ENCODE data around the gene KCNMA1. TPM values are rescaled to one million over a fixed set of nuclear protein-coding genes. Genes with fewer than 3 reads are reported as not detected.

Gene KCNMA1
- polyA plus RNA-seq, 4 donors, result 2.7 to 8.6 (median 7.7) TPM

DNA sequence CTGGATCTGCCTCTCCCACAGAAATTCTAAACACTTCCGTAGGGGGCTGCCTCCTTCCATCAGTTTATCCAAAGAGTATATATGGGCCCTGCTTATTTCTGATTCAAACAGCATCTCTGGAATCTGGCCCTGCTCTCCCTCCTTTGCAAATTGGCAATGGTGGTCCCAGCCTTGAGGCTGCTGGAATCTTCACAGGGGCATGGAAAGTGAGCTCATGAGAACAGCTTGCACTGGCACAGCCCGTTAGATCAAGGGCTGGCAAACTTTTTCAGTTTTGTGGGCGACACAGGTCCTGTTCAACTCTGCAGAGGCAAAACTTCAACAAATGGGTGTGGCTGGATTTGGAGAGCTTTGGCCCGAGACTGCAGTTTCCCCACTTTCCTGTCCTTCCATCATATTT is 526.9 kb downstream of the KCNMA1 start:
- no peak for DNase-seq
- no peak overlapping the region for H3K27ac ChIP-seq (ENCODE audit: low read depth in 1 of 3, low read length in 2 of 3)
- no peak overlapping the region for H3K4me3 ChIP-seq (ENCODE audit: low read depth in 1 of 3, low read length in 3 of 3)
- no peak for FAIRE-seq
- no peaks in the 10 kb centered on the region for H3K36me3 ChIP-seq (ENCODE audit: control insufficient read depth in 3 of 3, insufficient read depth in 2 of 3, low read depth in 1 of 3, low read length in 3 of 3)
- 67 to 78% (median 74%) methylated on average over 4 of the region's 4 CpGs for WGBS, 3 donors
- H3K27me3 ChIP-seq (ENCODE audit: control insufficient read depth in 3 of 3, insufficient read depth in 3 of 3, low read length in 3 of 3), result no peaks in the 10 kb centered on the region
- no peaks in the 10 kb centered on the region for H3K9me3 ChIP-seq (ENCODE audit: control insufficient read depth in 2 of 2, insufficient read depth in 1 of 2, low read depth in 1 of 2, low read length in 1 of 2)
- no peaks in the 10 kb centered on the region for H3K4me1 ChIP-seq (ENCODE audit: control insufficient read depth in 3 of 3, insufficient read depth in 2 of 3, low read depth in 1 of 3, low read length in 2 of 3)

DNA sequence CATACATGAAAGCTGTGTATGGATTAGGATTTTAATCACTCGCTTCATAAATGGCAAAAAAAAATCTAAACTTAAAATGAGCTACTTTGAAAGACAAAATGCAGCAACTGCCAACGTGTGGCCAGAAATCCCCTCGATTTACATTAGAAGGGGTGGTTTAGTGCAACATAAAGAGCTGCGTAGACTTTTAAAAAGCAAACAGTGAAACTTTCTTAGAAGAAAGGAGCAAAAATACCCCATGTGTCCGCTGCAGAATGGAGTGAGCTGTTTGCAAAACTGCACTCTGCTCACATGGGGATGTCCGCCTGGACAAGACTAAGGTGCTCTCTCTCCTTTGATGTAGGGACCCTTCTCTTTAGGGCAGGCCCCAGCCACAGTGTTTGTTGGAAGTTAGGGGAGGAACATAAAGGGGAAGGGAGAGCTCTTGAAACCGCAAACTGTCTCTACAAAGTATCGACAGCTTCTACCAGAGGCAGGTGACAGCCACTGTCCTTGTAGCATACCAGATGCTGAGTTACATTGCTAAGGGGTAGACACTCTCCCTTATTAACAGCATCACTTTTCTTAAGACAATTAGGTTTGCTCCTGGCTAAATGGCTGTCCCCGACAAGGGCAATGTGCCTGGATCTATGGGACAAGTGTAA is 528.1 kb downstream of the KCNMA1 start:
- Histone ChIP-seq H3K27me3 (ENCODE audit: control insufficient read depth in 3 of 3, insufficient read depth in 3 of 3, low read length in 3 of 3) (no peaks in the 10 kb centered on the region), H3K27ac (ENCODE audit: low read depth in 1 of 3, low read length in 2 of 3) (no peak overlapping the region), H3K4me1 (ENCODE audit: control insufficient read depth in 3 of 3, insufficient read depth in 2 of 3, low read depth in 1 of 3, low read length in 2 of 3) (no peaks in the 10 kb centered on the region), H3K36me3 (ENCODE audit: control insufficient read depth in 3 of 3, insufficient read depth in 2 of 3, low read depth in 1 of 3, low read length in 3 of 3) (no peaks in the 10 kb centered on the region), H3K9me3 (ENCODE audit: control insufficient read depth in 2 of 2, insufficient read depth in 1 of 2, low read depth in 1 of 2, low read length in 1 of 2) (no peaks in the 10 kb centered on the region), H3K4me3 (ENCODE audit: low read depth in 1 of 3, low read length in 3 of 3) (no peak overlapping the region)
- 85 to 91% (median 86%) methylated on average over 9 of the region's 9 CpGs for WGBS, 3 donors
- DNase-seq (no peak), FAIRE-seq (no peak)

DNA sequence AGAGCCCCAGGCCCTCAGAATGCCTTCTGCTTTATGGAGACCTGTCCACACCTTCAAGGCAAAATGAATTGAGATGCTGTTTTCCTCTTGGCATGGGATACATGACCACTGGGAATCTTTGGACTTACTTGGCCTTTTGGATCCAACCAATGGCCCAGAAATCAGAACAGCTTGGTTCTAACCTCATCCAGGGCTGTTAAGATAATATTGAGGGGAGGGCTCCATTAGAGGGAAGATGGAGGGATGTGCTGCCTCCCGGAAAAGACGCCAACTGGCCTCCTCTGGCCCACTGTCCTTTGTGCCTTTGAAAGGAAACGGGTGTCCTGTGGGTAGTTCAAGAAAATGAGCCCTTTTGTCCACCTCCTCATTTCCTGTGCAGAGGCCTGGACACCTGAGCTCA is 530.9 kb downstream of the KCNMA1 start:
- WGBS, 3 donors, result 88 to 96% (median 89%) methylated on average over 3 of the region's 3 CpGs
- H3K4me1 ChIP-seq (ENCODE audit: control insufficient read depth in 3 of 3, insufficient read depth in 2 of 3, low read depth in 1 of 3, low read length in 2 of 3), result no peaks in the 10 kb centered on the region
- H3K27me3 ChIP-seq (ENCODE audit: control insufficient read depth in 3 of 3, insufficient read depth in 3 of 3, low read length in 3 of 3), result no peaks in the 10 kb centered on the region
- no peaks in the 10 kb centered on the region for H3K36me3 ChIP-seq (ENCODE audit: control insufficient read depth in 3 of 3, insufficient read depth in 2 of 3, low read depth in 1 of 3, low read length in 3 of 3)
- no peak overlapping the region for H3K4me3 ChIP-seq (ENCODE audit: low read depth in 1 of 3, low read length in 3 of 3)
- no peak overlapping the region for H3K27ac ChIP-seq (ENCODE audit: low read depth in 1 of 3, low read length in 2 of 3)
- FAIRE-seq (no peak), DNase-seq (no peak)
- no peaks in the 10 kb centered on the region for H3K9me3 ChIP-seq (ENCODE audit: control insufficient read depth in 2 of 2, insufficient read depth in 1 of 2, low read depth in 1 of 2, low read length in 1 of 2)

DNA sequence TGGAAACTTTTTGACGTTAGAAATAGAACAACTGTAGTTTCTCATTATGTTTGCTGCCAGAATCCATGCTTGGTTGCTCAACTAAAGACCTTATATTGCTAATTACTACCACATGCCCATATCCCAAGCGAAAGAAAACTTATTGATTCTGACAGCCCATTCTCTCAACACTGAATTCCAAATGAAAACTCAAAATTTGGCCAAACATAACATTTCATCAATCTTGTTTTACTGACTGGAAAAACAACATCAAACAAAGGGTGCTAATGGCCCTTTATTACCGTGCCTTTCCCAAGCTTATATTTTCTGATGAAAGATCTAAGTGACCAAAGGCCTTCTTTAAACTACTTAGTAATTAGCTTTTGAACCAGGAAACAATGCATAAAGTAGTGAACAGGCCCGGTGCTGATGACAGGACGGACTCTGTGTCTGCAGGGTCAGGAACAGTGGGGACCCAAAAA is 531.8 kb downstream of the KCNMA1 start:
- H3K36me3 ChIP-seq (ENCODE audit: control insufficient read depth in 3 of 3, insufficient read depth in 2 of 3, low read depth in 1 of 3, low read length in 3 of 3), result no peaks in the 10 kb centered on the region
- H3K9me3 ChIP-seq (ENCODE audit: control insufficient read depth in 2 of 2, insufficient read depth in 1 of 2, low read depth in 1 of 2, low read length in 1 of 2), result no peaks in the 10 kb centered on the region
- WGBS, 3 donors, result 37 to 50% (median 48%) methylated on average over 5 of the region's 5 CpGs
- H3K4me3 ChIP-seq (ENCODE audit: low read depth in 1 of 3, low read length in 3 of 3), result no peak overlapping the region
- H3K27ac ChIP-seq (ENCODE audit: low read depth in 1 of 3, low read length in 2 of 3), result no peak overlapping the region
- DNase-seq, result peak in 1 of 2 donors; percentile 18
- H3K27me3 ChIP-seq (ENCODE audit: control insufficient read depth in 3 of 3, insufficient read depth in 3 of 3, low read length in 3 of 3), result no peaks in the 10 kb centered on the region
- H3K4me1 ChIP-seq (ENCODE audit: control insufficient read depth in 3 of 3, insufficient read depth in 2 of 3, low read depth in 1 of 3, low read length in 2 of 3), result no peaks in the 10 kb centered on the region
- no peak for FAIRE-seq

GRCh38 chr10:77104459-77104980 is 533.1 kb downstream of the KCNMA1 start:
- 54 to 56% (median 55%) methylated on average over 4 of the region's 4 CpGs for WGBS, 3 donors

GRCh38 chr10:77103213-77103612 is 534.4 kb downstream of the KCNMA1 start:
- 49 to 71% (median 54%) methylated on average over 4 of the region's 4 CpGs for WGBS, 3 donors
- Histone ChIP-seq H3K9me3 (ENCODE audit: control insufficient read depth in 2 of 2, insufficient read depth in 1 of 2, low read depth in 1 of 2, low read length in 1 of 2) (no peaks in the 10 kb centered on the region), H3K4me1 (ENCODE audit: control insufficient read depth in 3 of 3, insufficient read depth in 2 of 3, low read depth in 1 of 3, low read length in 2 of 3) (no peaks in the 10 kb centered on the region), H3K36me3 (ENCODE audit: control insufficient read depth in 3 of 3, insufficient read depth in 2 of 3, low read depth in 1 of 3, low read length in 3 of 3) (no peaks in the 10 kb centered on the region), H3K27ac (ENCODE audit: low read depth in 1 of 3, low read length in 2 of 3) (no peak overlapping the region), H3K4me3 (ENCODE audit: low read depth in 1 of 3, low read length in 3 of 3) (no peak overlapping the region), H3K27me3 (ENCODE audit: control insufficient read depth in 3 of 3, insufficient read depth in 3 of 3, low read length in 3 of 3) (no peaks in the 10 kb centered on the region)
- no peak for FAIRE-seq
- DNase-seq, result no peak

More at GRCh38 chr10:77104459-77104980, 533.1 kb downstream of the KCNMA1 start:
- no peaks in the 10 kb centered on the region for H3K9me3 ChIP-seq (ENCODE audit: control insufficient read depth in 2 of 2, insufficient read depth in 1 of 2, low read depth in 1 of 2, low read length in 1 of 2)
- FAIRE-seq, result no peak
- no peak overlapping the region for H3K27ac ChIP-seq (ENCODE audit: low read depth in 1 of 3, low read length in 2 of 3)
- no peaks in the 10 kb centered on the region for H3K27me3 ChIP-seq (ENCODE audit: control insufficient read depth in 3 of 3, insufficient read depth in 3 of 3, low read length in 3 of 3)
- H3K4me3 ChIP-seq (ENCODE audit: low read depth in 1 of 3, low read length in 3 of 3), result no peak overlapping the region
- no peaks in the 10 kb centered on the region for H3K4me1 ChIP-seq (ENCODE audit: control insufficient read depth in 3 of 3, insufficient read depth in 2 of 3, low read depth in 1 of 3, low read length in 2 of 3)
- DNase-seq, result no peak
- no peaks in the 10 kb centered on the region for H3K36me3 ChIP-seq (ENCODE audit: control insufficient read depth in 3 of 3, insufficient read depth in 2 of 3, low read depth in 1 of 3, low read length in 3 of 3)

GRCh38 chr10:77101341-77101740 is 536.3 kb downstream of the KCNMA1 start:
- Histone ChIP-seq H3K27me3 (ENCODE audit: control insufficient read depth in 3 of 3, insufficient read depth in 3 of 3, low read length in 3 of 3) (no peaks in the 10 kb centered on the region), H3K36me3 (ENCODE audit: control insufficient read depth in 3 of 3, insufficient read depth in 2 of 3, low read depth in 1 of 3, low read length in 3 of 3) (no peaks in the 10 kb centered on the region), H3K4me1 (ENCODE audit: control insufficient read depth in 3 of 3, insufficient read depth in 2 of 3, low read depth in 1 of 3, low read length in 2 of 3) (no peaks in the 10 kb centered on the region), H3K9me3 (ENCODE audit: control insufficient read depth in 2 of 2, insufficient read depth in 1 of 2, low read depth in 1 of 2, low read length in 1 of 2) (no peaks in the 10 kb centered on the region), H3K27ac (ENCODE audit: low read depth in 1 of 3, low read length in 2 of 3) (no peak overlapping the region), H3K4me3 (ENCODE audit: low read depth in 1 of 3, low read length in 3 of 3) (no peak overlapping the region)
- FAIRE-seq (no peak), DNase-seq (no peak)
- 74 to 84% (median 83%) methylated on average over 5 of the region's 5 CpGs for WGBS, 3 donors

GRCh38 chr10:77099136-77099535 is 538.5 kb downstream of the KCNMA1 start:
- FAIRE-seq, result no peak
- H3K4me3 ChIP-seq (ENCODE audit: low read depth in 1 of 3, low read length in 3 of 3), result no peak overlapping the region
- WGBS, 3 donors, result 83 to 91% (median 89%) methylated on average over 5 of the region's 5 CpGs

DNA sequence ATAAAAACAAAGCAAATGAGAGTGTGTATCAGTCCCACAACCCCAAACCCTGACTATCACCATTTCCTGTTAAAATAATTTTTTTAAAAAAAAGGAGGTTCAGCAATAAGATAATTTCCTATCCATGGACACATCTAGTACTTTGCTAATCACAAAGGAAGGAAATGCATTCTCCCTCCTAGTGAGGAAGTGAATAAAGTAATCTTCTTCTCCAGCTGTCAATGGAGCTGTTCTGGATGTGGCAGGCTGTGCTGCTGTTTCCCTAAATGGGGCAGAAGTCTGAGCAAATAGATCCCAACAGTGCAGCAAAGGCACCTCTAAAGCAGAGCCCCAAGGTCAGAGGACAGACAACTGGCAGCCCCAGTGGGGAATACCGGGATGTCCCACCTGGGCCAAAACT is 540.0 kb downstream of the KCNMA1 start:
- no peak overlapping the region for H3K27ac ChIP-seq (ENCODE audit: low read depth in 1 of 3, low read length in 2 of 3)
- DNase-seq (no peak), FAIRE-seq (no peak)
- H3K4me3 ChIP-seq (ENCODE audit: low read depth in 1 of 3, low read length in 3 of 3), result no peak overlapping the region
- WGBS, 3 donors, result 67 to 90% (median 89%) methylated on average over 1 of the region's 1 CpG
- no peaks in the 10 kb centered on the region for H3K4me1 ChIP-seq (ENCODE audit: control insufficient read depth in 3 of 3, insufficient read depth in 2 of 3, low read depth in 1 of 3, low read length in 2 of 3)
- no peaks in the 10 kb centered on the region for H3K9me3 ChIP-seq (ENCODE audit: control insufficient read depth in 2 of 2, insufficient read depth in 1 of 2, low read depth in 1 of 2, low read length in 1 of 2)
- H3K36me3 ChIP-seq (ENCODE audit: control insufficient read depth in 3 of 3, insufficient read depth in 2 of 3, low read depth in 1 of 3, low read length in 3 of 3), result no peaks in the 10 kb centered on the region
- H3K27me3 ChIP-seq (ENCODE audit: control insufficient read depth in 3 of 3, insufficient read depth in 3 of 3, low read length in 3 of 3), result no peaks in the 10 kb centered on the region

More at GRCh38 chr10:77099136-77099535, 538.5 kb downstream of the KCNMA1 start:
- H3K27me3 ChIP-seq (ENCODE audit: control insufficient read depth in 3 of 3, insufficient read depth in 3 of 3, low read length in 3 of 3), result no peaks in the 10 kb centered on the region
- H3K4me1 ChIP-seq (ENCODE audit: control insufficient read depth in 3 of 3, insufficient read depth in 2 of 3, low read depth in 1 of 3, low read length in 2 of 3), result no peaks in the 10 kb centered on the region
- no peaks in the 10 kb centered on the region for H3K9me3 ChIP-seq (ENCODE audit: control insufficient read depth in 2 of 2, insufficient read depth in 1 of 2, low read depth in 1 of 2, low read length in 1 of 2)
- H3K36me3 ChIP-seq (ENCODE audit: control insufficient read depth in 3 of 3, insufficient read depth in 2 of 3, low read depth in 1 of 3, low read length in 3 of 3), result no peaks in the 10 kb centered on the region
- no peak for DNase-seq
- no peak overlapping the region for H3K27ac ChIP-seq (ENCODE audit: low read depth in 1 of 3, low read length in 2 of 3)

All from small intestine (tissue), 7 donors.